PFSK-1 (cell line): ENCODE results near the gene TULP1.

Experiments used
- TAF1 ChIP-seq: IDR thresholded peaks from 2 replicates; pipeline ENCODE4 v1.6.1; 2012; ENCODE audit warnings: low read length, control low read depth, borderline replicate concordance; ENCODE audit not compliant: insufficient read depth
- TF ChIP-seq, protein P1 (sequence below), 2 experiments: IDR thresholded peaks; 2 replicates each; pipeline versions ENCODE4 v1.6.1 to v1.8.0; 2011 to 2012; ENCODE audit warnings: low read depth in 2 of 2, low read length in 2 of 2, control low read depth in 1 of 2, inconsistent platforms in 1 of 2, mild to moderate bottlenecking in 1 of 2, moderate library complexity in 1 of 2; ENCODE audit not compliant: insufficient read depth in 1 of 2

DNA sequence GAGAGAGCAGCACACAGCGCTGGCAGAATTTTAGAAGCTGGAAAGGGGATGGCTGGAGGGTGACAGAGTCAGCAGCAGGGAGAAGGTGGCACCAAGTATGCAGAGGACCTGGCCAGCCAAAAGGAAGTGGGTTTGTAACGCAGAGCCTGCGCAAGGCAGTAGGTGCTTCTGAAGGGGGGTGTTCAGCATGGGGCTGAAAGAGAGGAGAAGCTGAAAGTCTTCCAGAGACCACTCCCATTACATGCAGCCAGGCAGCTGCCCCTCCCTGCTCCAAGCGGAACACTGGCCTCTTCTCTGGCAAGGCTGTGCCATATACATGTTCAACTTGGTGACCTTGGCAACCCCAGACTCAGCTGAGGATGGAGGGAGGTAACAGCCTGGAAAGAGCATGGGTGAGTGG lies 42.1 kb upstream of the TULP1 start:
- TF ChIP-seq, protein P1, sequence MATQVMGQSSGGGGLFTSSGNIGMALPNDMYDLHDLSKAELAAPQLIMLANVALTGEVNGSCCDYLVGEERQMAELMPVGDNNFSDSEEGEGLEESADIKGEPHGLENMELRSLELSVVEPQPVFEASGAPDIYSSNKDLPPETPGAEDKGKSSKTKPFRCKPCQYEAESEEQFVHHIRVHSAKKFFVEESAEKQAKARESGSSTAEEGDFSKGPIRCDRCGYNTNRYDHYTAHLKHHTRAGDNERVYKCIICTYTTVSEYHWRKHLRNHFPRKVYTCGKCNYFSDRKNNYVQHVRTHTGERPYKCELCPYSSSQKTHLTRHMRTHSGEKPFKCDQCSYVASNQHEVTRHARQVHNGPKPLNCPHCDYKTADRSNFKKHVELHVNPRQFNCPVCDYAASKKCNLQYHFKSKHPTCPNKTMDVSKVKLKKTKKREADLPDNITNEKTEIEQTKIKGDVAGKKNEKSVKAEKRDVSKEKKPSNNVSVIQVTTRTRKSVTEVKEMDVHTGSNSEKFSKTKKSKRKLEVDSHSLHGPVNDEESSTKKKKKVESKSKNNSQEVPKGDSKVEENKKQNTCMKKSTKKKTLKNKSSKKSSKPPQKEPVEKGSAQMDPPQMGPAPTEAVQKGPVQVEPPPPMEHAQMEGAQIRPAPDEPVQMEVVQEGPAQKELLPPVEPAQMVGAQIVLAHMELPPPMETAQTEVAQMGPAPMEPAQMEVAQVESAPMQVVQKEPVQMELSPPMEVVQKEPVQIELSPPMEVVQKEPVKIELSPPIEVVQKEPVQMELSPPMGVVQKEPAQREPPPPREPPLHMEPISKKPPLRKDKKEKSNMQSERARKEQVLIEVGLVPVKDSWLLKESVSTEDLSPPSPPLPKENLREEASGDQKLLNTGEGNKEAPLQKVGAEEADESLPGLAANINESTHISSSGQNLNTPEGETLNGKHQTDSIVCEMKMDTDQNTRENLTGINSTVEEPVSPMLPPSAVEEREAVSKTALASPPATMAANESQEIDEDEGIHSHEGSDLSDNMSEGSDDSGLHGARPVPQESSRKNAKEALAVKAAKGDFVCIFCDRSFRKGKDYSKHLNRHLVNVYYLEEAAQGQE (IDR thresholded peaks at IDR 0.05; ENCODE audit: insufficient read depth in 1 of 2, low read depth in 2 of 2, low read length in 2 of 2): no peak
- TF ChIP-seq TAF1: no peak
